ENCODE results near the gene SIX1. TPM values are rescaled to one million over a fixed set of nuclear protein-coding genes. Genes with fewer than 3 reads are reported as not detected.
A peak's percentile ranks its signal among the peaks of the same experiment; 100 is the strongest.

Gene SIX1
- polyA plus RNA-seq, 1 of the 3 experiments (the other 2 are of a cell fraction), result 52.1 TPM

- 0 out of 2 replicates have a peak overlapping the region, but pooled peaks have one; percentile 11 for H2AFZ ChIP-seq (ENCODE audit: low read depth)
- H3K36me3 ChIP-seq (replicated peaks in 1 of 2; ENCODE audit: control insufficient read depth in 1 of 2, insufficient read depth in 2 of 2, low read length in 1 of 2), result no peaks in the 10 kb centered on the region
- H3K9me3 ChIP-seq, result no peaks in the 10 kb centered on the region
- H3K27ac ChIP-seq (ENCODE audit: low read depth in 2 of 2, low read length in 1 of 2), result no peak overlapping the region
- no peaks in the 10 kb centered on the region for H3K79me2 ChIP-seq (ENCODE audit: insufficient read depth)
- ChIA-PET POLR2A (no interaction called here), CTCF (interaction anchor here (1.1 kb wide), 1 partner anchor 38 kb away, joined by 3 read pairs; no protein-coding TSS in a partner anchor)
- no peak for TF ChIP-seq FOSL2 (IDR thresholded peaks at IDR 0.05; ENCODE audit: borderline replicate concordance, low read depth)
- no peak for TF ChIP-seq TEAD4 (IDR thresholded peaks at IDR 0.05; ENCODE audit: borderline replicate concordance, insufficient read depth)
- no peaks in the 10 kb centered on the region for H3K4me1 ChIP-seq (ENCODE audit: control insufficient read depth in 1 of 2, insufficient read depth in 2 of 2, low read depth in 1 of 2, low read length in 1 of 2)
- no peak overlapping the region for H3K4me2 ChIP-seq
- WGBS (ENCODE audit: low lambda C conversion rate), result 83% methylated on average over 3 of the region's 3 CpGs
- no peaks in the 10 kb centered on the region for H4K20me1 ChIP-seq (ENCODE audit: insufficient read depth)
- DNase-seq, result no peak
- no peaks in the 10 kb centered on the region for H3K9me2 ChIP-seq
- H3K4me3 ChIP-seq (ENCODE audit: low read depth in 2 of 2, low read length in 1 of 2), result no peak overlapping the region
- H3K27me3 ChIP-seq (ENCODE audit: insufficient read depth), result no peaks in the 10 kb centered on the region
- H3F3A ChIP-seq (replicated peaks; ENCODE audit: insufficient read depth), result no peaks in the 10 kb centered on the region
- H3K9ac ChIP-seq, result no peak overlapping the region
Measured at GRCh38 chr14:60691383-60692113, 42.3 kb upstream of the SIX1 start.

GRCh38 chr14:60686865-60687264, 37.6 kb upstream of the SIX1 start:
- Histone ChIP-seq H3K9me2 (no peaks in the 10 kb centered on the region), H3K27ac (ENCODE audit: low read depth in 2 of 2, low read length in 1 of 2) (no peak overlapping the region), H3K4me2 (no peak overlapping the region), H3K4me3 (ENCODE audit: low read depth in 2 of 2, low read length in 1 of 2) (no peak overlapping the region), H3K9ac (no peak overlapping the region), H4K20me1 (ENCODE audit: insufficient read depth) (no peaks in the 10 kb centered on the region), H3F3A (replicated peaks; ENCODE audit: insufficient read depth) (no peaks in the 10 kb centered on the region), H3K4me1 (ENCODE audit: control insufficient read depth in 1 of 2, insufficient read depth in 2 of 2, low read depth in 1 of 2, low read length in 1 of 2) (no peaks in the 10 kb centered on the region), H2AFZ (ENCODE audit: low read depth) (no peak overlapping the region), H3K27me3 (ENCODE audit: insufficient read depth) (no peaks in the 10 kb centered on the region), H3K36me3 (replicated peaks in 1 of 2; ENCODE audit: control insufficient read depth in 1 of 2, insufficient read depth in 2 of 2, low read length in 1 of 2) (no peaks in the 10 kb centered on the region), H3K79me2 (ENCODE audit: insufficient read depth) (no peaks in the 10 kb centered on the region), H3K9me3 (peaks cover 3% of the 10 kb centered on the region; the same call in 1 of the 2 replicates)
- no peak for DNase-seq
- TF ChIP-seq MXI1 (IDR thresholded peaks at IDR 0.05; ENCODE audit: low read depth, low read length) (no peak), SIN3A (IDR thresholded peaks at IDR 0.05; ENCODE audit: borderline replicate concordance, low read depth, low read length) (no peak)
- ChIA-PET CTCF (no interaction called here), POLR2A (no interaction called here)

- no peak overlapping the region for H3K9ac ChIP-seq
- POLR2A ChIA-PET, result no interaction called here
- no peaks in the 10 kb centered on the region for H4K20me1 ChIP-seq (ENCODE audit: insufficient read depth)
- no peak for TF ChIP-seq POLR2AphosphoS5 (IDR thresholded peaks at IDR 0.05; ENCODE audit: low read depth, low read length)
- no peak for TF ChIP-seq FOSL2 (IDR thresholded peaks at IDR 0.05; ENCODE audit: borderline replicate concordance, low read depth)
- TF ChIP-seq TCF12 (IDR thresholded peaks at IDR 0.05), result no peak
- no peak for TF ChIP-seq GABPA (IDR thresholded peaks at IDR 0.05; ENCODE audit: low read depth)
- TF ChIP-seq REST (IDR thresholded peaks at IDR 0.05; ENCODE audit: low read depth, low read length), result no peak
- no peak for TF ChIP-seq FOXM1 (IDR thresholded peaks at IDR 0.05; ENCODE audit: low read depth)
- TF ChIP-seq MAX (IDR thresholded peaks at IDR 0.05; ENCODE audit: low read depth), result no peak
- no peak for TF ChIP-seq RXRA (IDR thresholded peaks at IDR 0.05; ENCODE audit: borderline replicate concordance, low read depth)
- H3K79me2 ChIP-seq (ENCODE audit: insufficient read depth), result no peaks in the 10 kb centered on the region
- H3K4me2 ChIP-seq, result no peak overlapping the region
- H3K27me3 ChIP-seq (ENCODE audit: insufficient read depth), result no peaks in the 10 kb centered on the region
- H3K9me3 ChIP-seq, result peaks cover 3% of the 10 kb centered on the region; the same call in 1 of the 2 replicates
- H3K27ac ChIP-seq (ENCODE audit: low read depth in 2 of 2, low read length in 1 of 2), result no peak overlapping the region
- H3F3A ChIP-seq (replicated peaks; ENCODE audit: insufficient read depth), result no peaks in the 10 kb centered on the region
- DNase-seq, result no peak
- H3K4me1 ChIP-seq (ENCODE audit: control insufficient read depth in 1 of 2, insufficient read depth in 2 of 2, low read depth in 1 of 2, low read length in 1 of 2), result no peaks in the 10 kb centered on the region
- WGBS (ENCODE audit: low lambda C conversion rate), result 67% methylated on average over 2 of the region's 2 CpGs
- CTCF ChIA-PET, result no interaction called here
- H3K4me3 ChIP-seq (ENCODE audit: low read depth in 2 of 2, low read length in 1 of 2), result no peak overlapping the region
- no peaks in the 10 kb centered on the region for H3K9me2 ChIP-seq
- no peaks in the 10 kb centered on the region for H3K36me3 ChIP-seq (replicated peaks in 1 of 2; ENCODE audit: control insufficient read depth in 1 of 2, insufficient read depth in 2 of 2, low read length in 1 of 2)
- no peak overlapping the region for H2AFZ ChIP-seq (ENCODE audit: low read depth)
Measured at GRCh38 chr14:60684203-60684602, 34.9 kb upstream of the SIX1 start.

All from SK-N-SH (cell line).